GM12878 (cell line): ENCODE data around the gene DPY30. TPM values are rescaled to one million over a fixed set of nuclear protein-coding genes. Genes with fewer than 3 reads are reported as not detected.
"Not testable (repeated sequence)": the region's sequence is repeated elsewhere in the genome, so short reads cannot be mapped to it uniquely, and the experiment has no call there.

Experiments used
- ATAC-seq: fragments of 200-7000 bp; cut with Tn5 transposase; 3 replicates; pipeline ENCODE4 v1.9.1; 2020; ENCODE audit warnings: mild to moderate bottlenecking, moderate library complexity
- BruUV-seq: library from RNA; stranded (reverse); fragments of 400-500 nt; replicated peaks from 2 replicates; lab custom pipeline; 2021; lab: Mats Ljungman, UMichigan
- CTCF ChIA-PET: fragments of 300-600 bp; sonication (Branson Sonifier 250); formaldehyde crosslinking; extraction: SDS; loops from one replicate; lab custom pipeline; 2021; ENCODE audit warnings: inconsistent platforms; lab: Yijun Ruan, JAX
- POLR2A ChIA-PET: fragments of 350-600 bp; formaldehyde crosslinking; extraction: SDS; loops from one replicate; lab custom pipeline; 2021; ENCODE audit warnings: inconsistent platforms; lab: Charles Lee
- RAD21 ChIA-PET: fragments of 300-600 bp; sonication (Branson Sonifier 250); formaldehyde crosslinking; loops from one replicate; lab custom pipeline; 2023; ENCODE audit warnings: antibody characterized with exemption; ENCODE audit not compliant: unreplicated experiment; lab: Charles Lee
- SMC1A ChIA-PET: fragments of 300-600 bp; sonication (Branson Sonifier 250); formaldehyde crosslinking; loops from one replicate; lab custom pipeline; 2023; ENCODE audit not compliant: unreplicated experiment, uncharacterized antibody; lab: Charles Lee
- DNase-seq: peaks from one replicate; pipeline ENCODE4 v3.0.0-alpha.2; 2011; ENCODE audit warnings: low read depth, low spot score
- FAIRE-seq: peaks from 3 replicates; lab custom pipeline; 2011; peaks lifted over from hg19 to GRCh38; lab: Jason Lieb, UNC
- H2AFZ ChIP-seq: 2 replicates; pipeline ENCODE4 v1.6.0; 2011; ENCODE audit warnings: low read depth, low read length, control low read depth; ENCODE audit not compliant: control insufficient read depth
- H3K27ac ChIP-seq: 2 replicates; pipeline ENCODE4 v1.5.1; 2011; ENCODE audit warnings: control low read depth; ENCODE audit not compliant: control insufficient read depth, insufficient read depth
- H3K27me3 ChIP-seq, 2 experiments: replicated peaks in 1 of 2; 2 replicates each; pipeline versions ENCODE4 v1.6.0 to v1.6.1; 2011; ENCODE audit warnings: low read length in 1 of 2; ENCODE audit not compliant: control insufficient read depth in 2 of 2, insufficient read depth in 2 of 2
- H3K36me3 ChIP-seq, 2 experiments: 2 replicates each; pipeline ENCODE4 v1.5.1; 2011; ENCODE audit warnings: low read length in 1 of 2; ENCODE audit not compliant: control insufficient read depth in 2 of 2, insufficient read depth in 2 of 2
- H3K4me1 ChIP-seq: 2 replicates; pipeline ENCODE4 v1.6.1; 2011; ENCODE audit warnings: mild to moderate bottlenecking, low read length, moderate library complexity, mixed read lengths; ENCODE audit not compliant: control insufficient read depth, insufficient read depth
- H3K4me2 ChIP-seq: 2 replicates; pipeline ENCODE4 v1.6.0; 2011; ENCODE audit warnings: control low read depth; ENCODE audit not compliant: control insufficient read depth, insufficient read depth
- H3K4me3 ChIP-seq: fragments of 200-600 bp; sonication (generic); 2 replicates; pipeline ENCODE4 v1.5.1; 2016
- H3K79me2 ChIP-seq: 2 replicates; pipeline ENCODE4 v1.6.0; 2011; ENCODE audit warnings: low read length; ENCODE audit not compliant: control insufficient read depth, insufficient read depth
- H3K9ac ChIP-seq: 2 replicates; pipeline ENCODE4 v1.8.0; 2011; ENCODE audit warnings: low read length, control low read depth, mixed read lengths; ENCODE audit not compliant: control insufficient read depth, insufficient read depth
- H3K9me3 ChIP-seq: replicated peaks from 3 replicates; pipeline ENCODE4 v1.5.1; 2011; ENCODE audit warnings: mild to moderate bottlenecking, low read length; ENCODE audit not compliant: control insufficient read depth, insufficient read depth
- H4K20me1 ChIP-seq: 2 replicates; pipeline ENCODE4 v1.6.0; 2011; ENCODE audit not compliant: control insufficient read depth, insufficient read depth
- BACH1 ChIP-seq: fragments of 450-650 bp; IDR thresholded peaks from 2 replicates; pipeline ENCODE4 v1.6.1; 2017; ENCODE audit warnings: mild to moderate bottlenecking, borderline replicate concordance
- TARDBP ChIP-seq: IDR thresholded peaks from 2 replicates; pipeline ENCODE4 v1.6.1; 2016; ENCODE audit warnings: borderline replicate concordance
- WGBS: methylation state at CpG from one replicate; pipeline ENCODE4 v1.1.6; 2016; ENCODE audit warnings: low lambda C conversion rate; ENCODE audit not compliant: insufficient replicate concordance, insufficient coverage; ENCODE audit errors: missing lambda C conversion rate; 5-methylcytosine and 5-hydroxymethylcytosine counted together
- in situ Hi-C: fragments of 300-500 bp; cut with MboI; formaldehyde crosslinking; loops from 9 replicates; pipeline ENCODE4 v1.14.3; 2018; ENCODE audit warnings: mixed read lengths
- intact Hi-C: fragments of 100-400 bp; cut with micrococcal nuclease; formaldehyde crosslinking; loops from one replicate; pipeline ENCODE4 v1.14.2; 2022; ENCODE audit not compliant: unreplicated experiment
- polyA plus RNA-seq, 11 experiments: library from polyadenylated mRNA; depleted of rRNA in 4 of 11; unstranded in 6 of 11; stranded (reverse) in 5 of 11; fragments of >200 nt; fragmentation: Nextera tagmentation in 4 of 11; fragmentation: Illumina TruSeq in 1 of 11; extraction: Ambion mirVana in 4 of 11; extraction: Trizol in 1 of 11; gene quantifications; 1 replicate in 1 of 11; 2 replicates in 10 of 11; pipeline versions ENCODE4 v1.2.1 to v1.2.3, GENCODE V29; 2011 to 2016; ENCODE audit warnings: inconsistent platforms in 2 of 11, missing spikeins in 2 of 11, low read depth in 1 of 11
- total RNA-seq, 4 experiments: library from RNA; depleted of rRNA in 3 of 4; stranded (reverse); fragments of >200 nt in 3 of 4; fragmentation: Illumina TruSeq in 1 of 4; extraction: Trizol in 1 of 4; gene quantifications; 2 replicates each; pipeline versions ENCODE4 v1.2.1 to v1.2.3, GENCODE V29; 2013 to 2021

Gene DPY30
- total and polyA plus RNA-seq, 10 of the 15 experiments (the other 5 are each of a cell fraction or from before 2014, with no cell fraction given) = 45.8 to 307 (median 89.2) TPM

DNA sequence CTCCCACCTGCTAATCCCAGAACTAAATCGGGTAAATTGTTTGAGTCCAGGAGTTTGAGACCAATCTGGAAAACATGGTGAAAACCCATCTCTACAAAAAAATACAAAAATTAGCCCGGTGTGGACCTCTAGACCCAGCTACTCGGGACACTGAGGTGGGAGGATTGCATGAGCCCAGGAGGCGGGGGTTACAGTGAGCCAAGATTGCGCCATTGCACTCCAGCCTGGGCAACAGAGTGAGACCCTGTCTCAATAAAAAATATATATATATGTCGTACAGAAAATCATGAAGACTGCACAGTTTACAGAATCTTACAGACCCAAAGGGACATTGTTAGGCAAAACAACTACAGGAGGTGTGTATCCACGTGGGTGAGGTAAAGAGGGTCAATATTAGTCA is 4.0 kb upstream of the DPY30 start (continued):
- TF ChIP-seq BACH1 = no peak
- no peak for TF ChIP-seq TARDBP

GRCh38 chr2:32034198-32034887 is 5.3 kb downstream of the DPY30 start:
- H3K4me2 ChIP-seq, SMC1A ChIA-PET, H4K20me1 ChIP-seq, DNase-seq, H3K79me2 ChIP-seq, H3K9me3 ChIP-seq, POLR2A ChIA-PET, H3K4me3 ChIP-seq, H3K27ac ChIP-seq, intact Hi-C loops, BruUV-seq, H3K9ac ChIP-seq, in situ Hi-C loops, H2AFZ ChIP-seq, H3K36me3 ChIP-seq, H3K4me1 ChIP-seq, H3K27me3 ChIP-seq, FAIRE-seq: not testable (repeated sequence)
- ATAC-seq = peak; percentile 81
- ChIA-PET CTCF (interaction anchor here (0.8 kb wide), 1 partner anchor 10 kb away, joined by 3 read pairs; no protein-coding TSS in a partner anchor), RAD21 (interaction anchor here (0.8 kb wide), 1 partner anchor 19 kb away, joined by 4 read pairs; no protein-coding TSS in a partner anchor)
- WGBS = 90% methylated on average over 8 of the region's 8 CpGs

GRCh38 chr2:32018789-32019482 is 20.7 kb downstream of the DPY30 start:
- H3K4me2 ChIP-seq, BruUV-seq: not testable (repeated sequence)

More at GRCh38 chr2:32018789-32019482, 20.7 kb downstream of the DPY30 start:
- intact Hi-C loops, H3K4me3 ChIP-seq, ATAC-seq, H3K9me3 ChIP-seq, H3K4me1 ChIP-seq, in situ Hi-C loops, H3K9ac ChIP-seq, DNase-seq, FAIRE-seq, H3K36me3 ChIP-seq, H3K27me3 ChIP-seq, H3K27ac ChIP-seq, RAD21 ChIA-PET, H4K20me1 ChIP-seq, H2AFZ ChIP-seq, H3K79me2 ChIP-seq: not testable (repeated sequence)
- 91% methylated on average over 9 of the region's 9 CpGs for WGBS
- ChIA-PET SMC1A (interaction anchor here (0.6 to 1.1 kb wide), 2 partner anchors 14 to 43 kb away, joined by 3 read pairs; no protein-coding TSS in a partner anchor), POLR2A (interaction anchor here (0.5 to 1.2 kb wide), 2 partner anchors 17 to 21 kb away, joined by 4 to 5 read pairs; partner anchors contain the start of gene DPY30), CTCF (interaction anchor here (0.6 kb wide), 1 partner anchor 59 kb away, joined by 4 read pairs; no protein-coding TSS in a partner anchor)
